B cell (primary cell): ENCODE measurements around the gene EML5.
"Not testable (repeated sequence)": the region's sequence is repeated elsewhere in the genome, so short reads cannot be mapped to it uniquely, and the experiment has no call there.

ENCODE experiments used
- EZH2 ChIP-seq: IDR thresholded peaks from 2 replicates; pipeline ENCODE4 v1.6.1; 2012; ENCODE audit warnings: borderline replicate concordance, low read depth, mild to moderate bottlenecking, moderate library complexity, low read length; ENCODE audit not compliant: insufficient read depth, poor library complexity, severe bottlenecking
- TF ChIP-seq, protein P1 (sequence below): fragments of 200-600 bp; IDR thresholded peaks from one replicate; pipeline ENCODE4 v1.8.0; 2022; ENCODE audit warnings: antibody characterized with exemption, mild to moderate bottlenecking

DNA sequence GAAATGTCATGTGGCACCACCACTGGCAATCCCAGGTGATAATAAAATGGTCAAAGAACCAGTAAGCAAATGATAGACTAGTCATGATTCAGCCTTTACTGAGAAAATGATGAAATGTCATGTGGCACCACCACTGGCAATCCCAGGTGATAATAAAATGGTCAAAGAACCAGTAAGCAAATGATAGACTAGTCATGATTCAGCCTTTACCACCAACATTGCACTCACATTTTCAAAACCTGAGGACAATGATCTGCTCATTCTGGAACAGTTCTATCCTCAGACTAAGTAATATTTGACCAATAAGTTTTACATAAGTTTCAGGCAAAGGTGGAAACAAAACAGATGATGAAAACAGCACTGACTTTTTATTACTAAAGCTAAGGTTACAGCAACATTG is 3.2 kb downstream of the EML5 start:
- TF ChIP-seq, protein P1, sequence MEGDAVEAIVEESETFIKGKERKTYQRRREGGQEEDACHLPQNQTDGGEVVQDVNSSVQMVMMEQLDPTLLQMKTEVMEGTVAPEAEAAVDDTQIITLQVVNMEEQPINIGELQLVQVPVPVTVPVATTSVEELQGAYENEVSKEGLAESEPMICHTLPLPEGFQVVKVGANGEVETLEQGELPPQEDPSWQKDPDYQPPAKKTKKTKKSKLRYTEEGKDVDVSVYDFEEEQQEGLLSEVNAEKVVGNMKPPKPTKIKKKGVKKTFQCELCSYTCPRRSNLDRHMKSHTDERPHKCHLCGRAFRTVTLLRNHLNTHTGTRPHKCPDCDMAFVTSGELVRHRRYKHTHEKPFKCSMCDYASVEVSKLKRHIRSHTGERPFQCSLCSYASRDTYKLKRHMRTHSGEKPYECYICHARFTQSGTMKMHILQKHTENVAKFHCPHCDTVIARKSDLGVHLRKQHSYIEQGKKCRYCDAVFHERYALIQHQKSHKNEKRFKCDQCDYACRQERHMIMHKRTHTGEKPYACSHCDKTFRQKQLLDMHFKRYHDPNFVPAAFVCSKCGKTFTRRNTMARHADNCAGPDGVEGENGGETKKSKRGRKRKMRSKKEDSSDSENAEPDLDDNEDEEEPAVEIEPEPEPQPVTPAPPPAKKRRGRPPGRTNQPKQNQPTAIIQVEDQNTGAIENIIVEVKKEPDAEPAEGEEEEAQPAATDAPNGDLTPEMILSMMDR: not testable (repeated sequence)
- not testable (repeated sequence) for TF ChIP-seq EZH2
